GM23248 (cell line): ENCODE data around the gene NRBF2.

Source experiments
- EZH2 ChIP-seq: fragments of 200-600 bp; sonication (generic); IDR thresholded peaks from 2 replicates; pipeline ENCODE4 v1.6.1; 2018; ENCODE audit warnings: antibody characterized with exemption, mild to moderate bottlenecking; ENCODE audit not compliant: insufficient read depth, poor library complexity, severe bottlenecking
- EZH2phosphoT487 ChIP-seq: fragments of 200-600 bp; sonication (generic); IDR thresholded peaks from 2 replicates; pipeline ENCODE4 v1.6.1; 2018; ENCODE audit warnings: antibody characterized with exemption, moderate library complexity, mild to moderate bottlenecking, low read depth; ENCODE audit not compliant: insufficient read depth

GRCh38 chr10:63094881-63095280 is 38.2 kb upstream of the NRBF2 start:
- no peak for TF ChIP-seq EZH2
- no peak for TF ChIP-seq EZH2phosphoT487
